Activated T-cell treated with anti-CD3 and anti-CD28 coated beads for 48 hours (primary cell): ENCODE measurements around the gene ACSL4.

ENCODE experiments used
- DNase-seq: peaks from one replicate; pipeline ENCODE4 v3.0.0-alpha.2; 2020; ENCODE audit warnings: low read depth

ACSL4 gene

GRCh38 chrX:109600237-109600651 is 132.8 kb downstream of the ACSL4 start:
- DNase-seq, result no peak

GRCh38 chrX:109596015-109596414 is 137.0 kb downstream of the ACSL4 start:
- no peak for DNase-seq
